ENCODE results near the gene SLC9C2. TPM values are rescaled to one million over a fixed set of nuclear protein-coding genes. Genes with fewer than 3 reads are reported as not detected.

SLC9C2 gene
- total RNA-seq, 1 donor from 2014 or later = 0.54 TPM

DNA sequence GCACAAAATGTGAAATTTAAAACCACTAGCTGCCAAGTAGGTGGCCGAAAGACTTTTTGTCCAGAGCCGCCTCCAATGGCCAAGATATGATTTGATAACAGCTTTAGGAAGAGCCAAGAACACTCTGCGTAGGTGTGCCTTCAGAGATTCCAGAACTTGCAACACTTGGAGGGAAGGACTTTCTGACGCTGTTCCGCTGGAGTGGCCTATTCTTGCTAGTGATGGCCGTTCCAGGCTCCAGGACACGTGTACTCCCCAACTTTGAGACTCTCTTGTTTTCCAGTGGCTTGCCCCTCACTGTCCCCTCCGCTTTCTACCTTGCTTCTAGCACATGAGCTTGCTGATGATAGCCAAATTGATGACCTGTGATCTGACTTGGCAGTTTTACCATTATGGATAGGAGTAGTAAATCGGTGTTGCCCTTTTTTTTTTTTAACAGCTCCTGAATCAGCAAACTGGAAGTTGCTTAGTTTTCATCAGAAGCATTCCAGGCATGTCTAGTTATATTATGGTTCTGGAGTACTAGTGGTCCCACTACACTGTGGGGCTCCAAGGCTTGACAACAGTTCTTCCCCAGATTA lies 124.7 kb downstream of the SLC9C2 start:
- DNase-seq (ENCODE audit: low read depth) = peak; percentile 88
- no peaks in the 10 kb centered on the region for H3K27me3 ChIP-seq (ENCODE audit: insufficient read depth, low read length)
- Mint-ChIP-seq H3K9me3 (ENCODE audit: unreplicated experiment) (no peaks in the 10 kb centered on the region), H3K27me3 (ENCODE audit: low read depth, unreplicated experiment) (no peaks in the 10 kb centered on the region), H3K36me3 (ENCODE audit: low read depth, unreplicated experiment) (peaks cover 7% of the 10 kb centered on the region), H3K4me1 (ENCODE audit: low read depth, unreplicated experiment) (peaks cover 34% of the 10 kb centered on the region), H3K27ac (ENCODE audit: unreplicated experiment) (peak overlapping the region; percentile 93), H3K4me3 (ENCODE audit: unreplicated experiment) (peak overlapping the region; percentile 97)
- no peak for FAIRE-seq
- peak overlapping the region; percentile 86 for H3K4me2 ChIP-seq (ENCODE audit: low read length)
- H3K4me1 ChIP-seq (ENCODE audit: insufficient read depth, low read length) = peaks cover 42% of the 10 kb centered on the region
- H3K27ac ChIP-seq (ENCODE audit: low read depth, low read length) = peak overlapping the region; percentile 93
- peak overlapping the region; percentile 97 for H3K9ac ChIP-seq (ENCODE audit: low read length)
- no peaks in the 10 kb centered on the region for H3K9me3 ChIP-seq (ENCODE audit: insufficient read depth, low read depth, low read length)
- H3K79me2 ChIP-seq (ENCODE audit: insufficient read depth, low read length) = peaks cover 70% of the 10 kb centered on the region
- TF ChIP-seq, protein P1, sequence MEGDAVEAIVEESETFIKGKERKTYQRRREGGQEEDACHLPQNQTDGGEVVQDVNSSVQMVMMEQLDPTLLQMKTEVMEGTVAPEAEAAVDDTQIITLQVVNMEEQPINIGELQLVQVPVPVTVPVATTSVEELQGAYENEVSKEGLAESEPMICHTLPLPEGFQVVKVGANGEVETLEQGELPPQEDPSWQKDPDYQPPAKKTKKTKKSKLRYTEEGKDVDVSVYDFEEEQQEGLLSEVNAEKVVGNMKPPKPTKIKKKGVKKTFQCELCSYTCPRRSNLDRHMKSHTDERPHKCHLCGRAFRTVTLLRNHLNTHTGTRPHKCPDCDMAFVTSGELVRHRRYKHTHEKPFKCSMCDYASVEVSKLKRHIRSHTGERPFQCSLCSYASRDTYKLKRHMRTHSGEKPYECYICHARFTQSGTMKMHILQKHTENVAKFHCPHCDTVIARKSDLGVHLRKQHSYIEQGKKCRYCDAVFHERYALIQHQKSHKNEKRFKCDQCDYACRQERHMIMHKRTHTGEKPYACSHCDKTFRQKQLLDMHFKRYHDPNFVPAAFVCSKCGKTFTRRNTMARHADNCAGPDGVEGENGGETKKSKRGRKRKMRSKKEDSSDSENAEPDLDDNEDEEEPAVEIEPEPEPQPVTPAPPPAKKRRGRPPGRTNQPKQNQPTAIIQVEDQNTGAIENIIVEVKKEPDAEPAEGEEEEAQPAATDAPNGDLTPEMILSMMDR (IDR thresholded peaks at IDR 0.05; ENCODE audit: insufficient read depth, low read depth, low read length) = no peak
- no peak for TF ChIP-seq EZH2 (IDR thresholded peaks at IDR 0.05; ENCODE audit: insufficient read depth, low read length)
- peaks cover 50% of the 10 kb centered on the region for H4K20me1 ChIP-seq (ENCODE audit: insufficient read depth, low read length)
- H2AFZ ChIP-seq (ENCODE audit: low read depth, low read length) = peak overlapping the region; percentile 91
- H3K4me3 ChIP-seq (ENCODE audit: insufficient read depth, low read depth, low read length) = peak overlapping the region; percentile 85
- peaks cover 27% of the 10 kb centered on the region for H3K36me3 ChIP-seq (ENCODE audit: insufficient read depth, low read length)

DNA sequence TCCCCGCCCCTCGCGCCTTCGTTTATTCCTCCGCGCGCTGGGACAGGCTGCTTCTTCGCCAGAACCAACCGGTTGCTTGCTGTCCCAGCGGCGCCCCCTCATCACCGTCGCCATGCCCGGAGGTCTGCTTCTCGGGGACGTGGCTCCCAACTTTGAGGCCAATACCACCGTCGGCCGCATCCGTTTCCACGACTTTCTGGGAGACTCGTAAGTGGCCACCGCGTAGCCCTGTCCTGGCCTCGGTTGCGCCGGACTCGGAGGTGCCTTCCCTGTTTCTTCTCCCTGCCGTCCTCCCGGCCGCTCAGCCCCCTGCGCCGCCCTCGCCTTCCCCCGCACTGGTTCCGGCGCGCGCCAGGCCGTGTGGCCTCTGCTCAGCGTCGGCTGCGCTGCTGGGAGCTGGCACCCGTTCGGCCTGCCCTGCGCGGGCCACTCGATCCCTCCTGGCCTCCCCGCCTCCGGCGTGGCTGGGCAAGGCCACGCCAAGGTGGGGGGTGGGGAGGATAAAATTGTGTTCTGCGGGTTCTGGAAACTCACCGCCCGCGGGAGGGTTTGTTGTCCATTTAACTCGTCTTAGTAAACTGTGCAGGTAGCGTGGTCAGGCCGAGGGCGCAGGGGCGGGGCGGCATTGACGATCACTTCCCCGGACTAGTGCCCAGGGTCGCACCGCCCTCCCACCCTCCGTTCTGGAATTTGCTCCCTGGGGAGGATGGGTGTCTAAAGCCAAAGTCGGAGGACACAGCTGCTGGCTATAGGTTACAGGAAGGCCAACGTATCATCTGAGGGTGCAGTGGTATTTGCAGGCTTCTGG lies 125.4 kb downstream of the SLC9C2 start, which contains the start of gene PRDX6:
Gene PRDX6, plus strand, starts transcription at position 50 of the 808 bp plus-strand sequence. Its CDS starts 63 bp downstream, at position 113.
- Histone ChIP-seq H3K4me2 (ENCODE audit: low read length) (peak within 1 kb of the TSS; percentile 87), H3K79me2 (ENCODE audit: insufficient read depth, low read length) (peaks cover 70% of the 10 kb centered on the region), H2AFZ (ENCODE audit: low read depth, low read length) (peak within 1 kb of the TSS; percentile 93), H3K36me3 (ENCODE audit: insufficient read depth, low read length) (peaks cover 21% of the 10 kb centered on the region), H3K27me3 (ENCODE audit: insufficient read depth, low read length) (no peaks in the 10 kb centered on the region), H3K4me3 (ENCODE audit: insufficient read depth, low read depth, low read length) (peak within 1 kb of the TSS; percentile 85), H3K9me3 (ENCODE audit: insufficient read depth, low read depth, low read length) (no peaks in the 10 kb centered on the region), H4K20me1 (ENCODE audit: insufficient read depth, low read length) (peaks cover 44% of the 10 kb centered on the region), H3K27ac (ENCODE audit: low read depth, low read length) (peak within 1 kb of the TSS; percentile 93), H3K9ac (ENCODE audit: low read length) (peak within 1 kb of the TSS; percentile 97), H3K4me1 (ENCODE audit: insufficient read depth, low read length) (peaks cover 44% of the 10 kb centered on the region)
- FAIRE-seq = no peak
- peak within 1 kb of the TSS; percentile 93 for H3K27ac Mint-ChIP-seq (ENCODE audit: unreplicated experiment)
- H3K36me3 Mint-ChIP-seq (ENCODE audit: low read depth, unreplicated experiment) = peaks cover 7% of the 10 kb centered on the region
- TF ChIP-seq, protein P1 (IDR thresholded peaks at IDR 0.05; ENCODE audit: insufficient read depth, low read depth, low read length) = no peak
- no peak for TF ChIP-seq EZH2 (IDR thresholded peaks at IDR 0.05; ENCODE audit: insufficient read depth, low read length)
- H3K9me3 Mint-ChIP-seq (ENCODE audit: unreplicated experiment) = no peaks in the 10 kb centered on the region
- no peaks in the 10 kb centered on the region for H3K27me3 Mint-ChIP-seq (ENCODE audit: low read depth, unreplicated experiment)
- H3K4me1 Mint-ChIP-seq (ENCODE audit: low read depth, unreplicated experiment) = peaks cover 35% of the 10 kb centered on the region
- DNase-seq (ENCODE audit: low read depth) = peak; percentile 70
- H3K4me3 Mint-ChIP-seq (ENCODE audit: unreplicated experiment) = peak within 1 kb of the TSS; percentile 97

Data from astrocyte (in vitro differentiated cells and primary cell).